ENCODE data around the gene OSCP1.

- TF ChIP-seq POLR2AphosphoS5 (IDR thresholded peaks at IDR 0.05; ENCODE audit: low read depth, low read length) = no peak
- no peak for TF ChIP-seq TAF1 (IDR thresholded peaks at IDR 0.05; ENCODE audit: borderline replicate concordance, low read depth, low read length)
These were observed 11.5 kb downstream of the OSCP1 start for GRCh38 chr1:36438715-36439114.
